IPS-18c (cell line): ENCODE measurements around the gene FCHSD2.
"Not testable (repeated sequence)": the region's sequence is repeated elsewhere in the genome, so short reads cannot be mapped to it uniquely, and the experiment has no call there.

Experiments
- H3K4me3 ChIP-seq: 2 replicates; pipeline ENCODE4 v1.7.0; 2013; ENCODE audit warnings: low read depth, mild to moderate bottlenecking, low read length, moderate library complexity; ENCODE audit not compliant: insufficient read depth
- H3K9me3 ChIP-seq: one replicate; pipeline ENCODE4 v1.6.1; 2013; ENCODE audit warnings: mild to moderate bottlenecking, low read length, moderate library complexity; ENCODE audit not compliant: control insufficient read depth, insufficient read depth

FCHSD2 gene

GRCh38 chr11:72909558-72910388 lies 232.3 kb downstream of the FCHSD2 start:
- H3K4me3 ChIP-seq, H3K9me3 ChIP-seq: not testable (repeated sequence)

- no peak overlapping the region for H3K4me3 ChIP-seq
- H3K9me3 ChIP-seq, result no peaks in the 10 kb centered on the region
Observed at GRCh38 chr11:72908032-72908676, 234.0 kb downstream of the FCHSD2 start.

- Histone ChIP-seq H3K4me3 (no peak overlapping the region), H3K9me3 (no peaks in the 10 kb centered on the region)
Observed at GRCh38 chr11:72904016-72904415, 238.1 kb downstream of the FCHSD2 start.

DNA sequence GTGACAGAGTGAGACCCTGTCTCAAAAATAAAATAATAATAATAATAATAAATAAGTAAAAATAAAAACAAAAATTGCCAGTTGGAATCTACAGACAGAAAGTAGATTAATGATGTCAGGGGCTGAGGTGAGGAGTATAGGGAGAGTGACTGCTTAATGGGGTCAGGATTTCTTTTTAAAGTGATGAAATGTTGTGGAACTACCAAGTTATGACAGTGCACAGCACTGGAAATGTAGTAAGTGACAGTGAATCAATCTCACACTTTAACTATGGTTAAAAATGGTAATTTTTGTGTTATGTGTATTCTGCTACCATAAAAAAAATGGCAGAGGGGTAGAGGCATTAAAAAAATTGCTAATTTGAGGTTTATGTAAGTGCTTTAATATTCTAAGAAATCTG lies 240.7 kb downstream of the FCHSD2 start:
- H3K9me3 ChIP-seq, result no peaks in the 10 kb centered on the region
- no peak overlapping the region for H3K4me3 ChIP-seq

GRCh38 chr11:72900013-72900412 lies 242.1 kb downstream of the FCHSD2 start:
- no peaks in the 10 kb centered on the region for H3K9me3 ChIP-seq
- no peak overlapping the region for H3K4me3 ChIP-seq

DNA sequence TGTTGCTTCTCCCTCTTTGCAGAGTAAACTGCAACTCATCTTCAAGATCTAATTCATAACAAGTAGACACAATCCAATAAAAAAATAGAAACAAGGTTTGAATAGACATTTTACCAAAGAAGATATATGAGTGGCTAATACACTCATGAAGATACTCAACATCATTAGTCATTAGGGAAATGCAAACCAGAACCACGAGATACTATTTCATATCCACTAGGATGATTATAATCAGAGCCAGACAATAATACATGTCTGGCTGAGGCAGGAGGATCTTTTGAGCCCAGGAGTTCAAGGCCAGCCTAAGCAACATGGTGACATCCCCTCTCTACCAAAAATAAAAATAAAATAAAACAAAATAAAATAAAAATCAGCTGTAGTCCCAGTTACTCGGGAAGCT lies 242.9 kb downstream of the FCHSD2 start:
- no peak overlapping the region for H3K4me3 ChIP-seq
- no peaks in the 10 kb centered on the region for H3K9me3 ChIP-seq

GRCh38 chr11:72897506-72897905 lies 244.6 kb downstream of the FCHSD2 start:
- Histone ChIP-seq H3K9me3 (no peaks in the 10 kb centered on the region), H3K4me3 (no peak overlapping the region)

- no peak overlapping the region for H3K4me3 ChIP-seq
Observed at GRCh38 chr11:72896431-72896830, 245.7 kb downstream of the FCHSD2 start.

DNA sequence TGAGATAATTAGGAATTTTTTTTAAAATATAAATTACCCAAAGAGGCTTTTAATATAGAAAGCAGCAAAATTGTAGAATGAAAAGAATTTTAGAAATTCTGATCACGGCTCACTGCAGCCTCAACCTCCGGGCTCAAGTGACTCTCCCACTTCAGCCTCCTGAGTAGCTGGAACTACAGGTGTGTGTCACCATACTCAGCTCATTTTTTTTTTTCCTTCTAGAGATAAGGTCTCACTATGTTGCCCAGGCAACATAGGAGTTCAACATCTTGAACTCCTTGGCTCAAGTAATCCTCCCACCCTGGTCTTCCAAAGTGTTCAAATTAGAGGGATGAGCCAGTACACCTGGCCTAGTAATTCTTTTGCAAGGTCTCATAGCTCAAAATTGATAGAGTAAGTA lies 251.2 kb downstream of the FCHSD2 start:
- no peak overlapping the region for H3K4me3 ChIP-seq
- H3K9me3 ChIP-seq, result no peaks in the 10 kb centered on the region

More at GRCh38 chr11:72896431-72896830, 245.7 kb downstream of the FCHSD2 start:
- H3K9me3 ChIP-seq, result no peaks in the 10 kb centered on the region

DNA sequence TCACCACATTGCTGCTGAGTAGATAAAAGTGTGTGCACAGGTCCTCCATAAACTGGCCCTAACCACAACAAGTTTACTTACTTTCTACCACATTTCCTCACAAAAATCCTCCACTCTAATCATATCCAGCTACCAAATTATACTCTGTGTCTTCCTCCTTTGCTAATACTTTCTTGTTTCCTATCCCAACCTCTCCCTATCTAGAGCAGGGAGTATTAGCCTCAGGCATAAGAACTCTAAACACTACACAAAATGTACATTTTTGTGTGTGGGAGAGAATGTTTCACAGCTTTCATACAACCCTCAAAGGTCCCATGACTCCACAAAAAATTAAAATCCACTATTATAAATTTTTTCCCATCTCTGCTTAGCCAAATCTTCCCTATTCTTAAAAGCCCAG lies 255.5 kb downstream of the FCHSD2 start:
- no peak overlapping the region for H3K4me3 ChIP-seq
- no peaks in the 10 kb centered on the region for H3K9me3 ChIP-seq

- Histone ChIP-seq H3K4me3 (no peak overlapping the region), H3K9me3 (no peaks in the 10 kb centered on the region)
Observed at GRCh38 chr11:72885749-72886609, 256.1 kb downstream of the FCHSD2 start.

- no peak overlapping the region for H3K4me3 ChIP-seq
- H3K9me3 ChIP-seq, result no peaks in the 10 kb centered on the region
Observed at GRCh38 chr11:72876147-72876546, 266.0 kb downstream of the FCHSD2 start.

DNA sequence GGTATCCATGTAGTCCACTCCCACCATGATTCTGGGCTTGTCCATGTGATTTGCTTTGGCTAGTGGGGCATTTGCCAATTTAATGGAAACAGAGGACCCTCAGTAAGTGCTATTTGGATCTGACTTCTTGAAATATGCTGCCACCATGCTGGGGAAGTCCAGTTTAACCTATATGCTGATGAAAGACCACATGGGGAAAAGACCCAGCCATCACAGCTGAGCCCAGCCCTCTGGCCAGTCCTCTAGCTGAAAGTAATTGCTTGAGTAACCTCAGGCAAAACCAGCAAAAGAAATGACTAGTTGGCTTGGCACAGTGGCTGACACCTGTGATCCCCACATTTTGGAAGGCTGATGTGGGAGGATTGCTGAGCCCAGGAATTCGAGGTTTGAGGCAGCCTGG lies 266.4 kb downstream of the FCHSD2 start:
- no peaks in the 10 kb centered on the region for H3K9me3 ChIP-seq
- H3K4me3 ChIP-seq, result no peak overlapping the region

GRCh38 chr11:72872012-72872411 lies 270.1 kb downstream of the FCHSD2 start:
- H3K4me3 ChIP-seq, result no peak overlapping the region
- no peaks in the 10 kb centered on the region for H3K9me3 ChIP-seq

DNA sequence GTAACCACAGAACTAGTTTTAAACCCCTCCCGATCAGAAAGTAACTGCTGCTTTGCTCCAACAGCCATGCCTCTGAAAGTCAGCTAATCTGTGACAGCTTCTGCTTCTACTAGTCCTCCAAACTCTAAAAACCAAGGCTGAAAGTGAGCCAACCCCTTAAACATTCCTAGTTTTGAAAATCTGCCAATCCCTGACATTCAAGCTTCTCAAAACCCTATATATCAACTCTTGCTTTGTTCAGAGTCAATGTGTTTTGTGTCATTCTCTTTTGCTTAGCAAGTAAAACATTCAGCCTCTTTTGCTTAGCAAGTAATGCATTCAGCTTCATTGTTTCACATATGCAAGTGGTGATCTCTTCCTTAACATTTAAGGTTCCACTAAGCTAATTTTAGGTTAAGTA lies 271.0 kb downstream of the FCHSD2 start:
- Histone ChIP-seq H3K4me3 (no peak overlapping the region), H3K9me3 (no peaks in the 10 kb centered on the region)

GRCh38 chr11:72869831-72870230 lies 272.3 kb downstream of the FCHSD2 start:
- H3K9me3 ChIP-seq, result no peaks in the 10 kb centered on the region
- no peak overlapping the region for H3K4me3 ChIP-seq

DNA sequence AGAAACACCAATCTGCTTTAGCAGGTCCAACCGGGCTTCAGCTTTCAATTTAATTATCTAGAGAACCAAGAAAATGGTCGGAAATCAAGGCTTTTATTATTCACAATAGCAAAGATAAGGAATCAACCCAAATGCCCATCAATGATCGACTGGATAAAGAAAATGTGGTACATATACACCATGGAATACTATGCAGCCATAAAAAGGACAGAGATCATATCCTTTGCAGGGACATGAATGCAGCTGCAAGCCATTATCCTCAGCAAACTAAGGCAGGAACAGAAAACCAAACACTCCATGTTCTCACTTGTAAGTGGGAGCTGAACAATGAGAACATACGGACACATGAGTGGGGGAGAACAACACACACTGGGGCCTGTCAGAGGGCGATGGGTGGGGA lies 274.1 kb downstream of the FCHSD2 start:
- no peak overlapping the region for H3K4me3 ChIP-seq
- no peaks in the 10 kb centered on the region for H3K9me3 ChIP-seq
